GM19239 (cell line): ENCODE measurements around the gene ADAMTS14.

Source experiments
- DNase-seq: peaks from one replicate; pipeline ENCODE4 v3.0.0; 2011; ENCODE audit warnings: low spot score; ENCODE audit not compliant: insufficient read length
- FAIRE-seq: peaks from 2 replicates; lab custom pipeline; 2011; peaks lifted over from hg19 to GRCh38; lab: Jason Lieb, UNC

Gene ADAMTS14

DNA sequence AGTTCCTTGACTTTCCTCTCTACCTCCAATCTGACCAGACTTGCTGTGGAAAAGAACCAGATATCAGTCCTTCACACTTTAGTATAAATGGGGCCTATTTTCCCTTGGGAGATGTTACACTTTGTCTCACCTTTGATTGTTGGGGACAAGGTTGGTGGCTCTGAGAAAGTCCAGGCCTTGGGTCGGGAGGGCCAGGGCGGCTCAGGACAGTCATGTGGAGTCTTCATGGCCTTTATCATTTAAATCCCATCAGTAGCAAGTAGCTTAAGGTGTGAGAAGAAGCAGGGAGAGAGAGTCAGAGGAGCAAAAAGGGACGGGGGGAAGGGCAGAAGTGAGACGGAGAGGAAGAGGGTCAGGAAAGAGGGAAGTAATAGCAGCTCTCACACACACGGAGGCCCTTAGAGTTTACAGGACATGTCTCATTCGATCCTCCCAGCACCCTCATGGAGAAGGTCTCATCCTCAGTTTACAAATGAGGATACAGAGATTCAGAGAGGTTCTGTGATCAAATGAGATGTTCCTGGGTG lies 72.4 kb downstream of the ADAMTS14 start:
- DNase-seq: no peak
- FAIRE-seq: no peak

DNA sequence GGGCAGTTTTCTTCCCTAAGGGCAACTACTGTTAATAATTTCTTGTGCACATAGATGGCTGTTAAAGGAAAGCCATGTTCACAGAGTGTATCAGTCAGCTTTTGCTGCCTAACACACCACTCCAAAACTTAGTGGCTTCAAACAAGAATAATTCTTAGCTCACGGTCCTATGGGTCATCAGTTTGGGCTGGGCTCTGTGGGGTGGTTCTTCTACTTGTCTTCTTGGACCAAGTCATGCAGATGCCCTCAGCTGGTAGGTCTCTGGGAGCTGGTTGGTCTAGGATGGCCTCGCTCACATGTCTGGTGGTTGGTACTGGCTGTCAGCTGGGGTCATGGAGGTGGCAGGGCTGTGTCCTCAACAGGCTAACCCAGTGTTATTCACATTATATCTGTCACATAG lies 73.2 kb downstream of the ADAMTS14 start:
- FAIRE-seq: no peak
- DNase-seq: no peak

DNA sequence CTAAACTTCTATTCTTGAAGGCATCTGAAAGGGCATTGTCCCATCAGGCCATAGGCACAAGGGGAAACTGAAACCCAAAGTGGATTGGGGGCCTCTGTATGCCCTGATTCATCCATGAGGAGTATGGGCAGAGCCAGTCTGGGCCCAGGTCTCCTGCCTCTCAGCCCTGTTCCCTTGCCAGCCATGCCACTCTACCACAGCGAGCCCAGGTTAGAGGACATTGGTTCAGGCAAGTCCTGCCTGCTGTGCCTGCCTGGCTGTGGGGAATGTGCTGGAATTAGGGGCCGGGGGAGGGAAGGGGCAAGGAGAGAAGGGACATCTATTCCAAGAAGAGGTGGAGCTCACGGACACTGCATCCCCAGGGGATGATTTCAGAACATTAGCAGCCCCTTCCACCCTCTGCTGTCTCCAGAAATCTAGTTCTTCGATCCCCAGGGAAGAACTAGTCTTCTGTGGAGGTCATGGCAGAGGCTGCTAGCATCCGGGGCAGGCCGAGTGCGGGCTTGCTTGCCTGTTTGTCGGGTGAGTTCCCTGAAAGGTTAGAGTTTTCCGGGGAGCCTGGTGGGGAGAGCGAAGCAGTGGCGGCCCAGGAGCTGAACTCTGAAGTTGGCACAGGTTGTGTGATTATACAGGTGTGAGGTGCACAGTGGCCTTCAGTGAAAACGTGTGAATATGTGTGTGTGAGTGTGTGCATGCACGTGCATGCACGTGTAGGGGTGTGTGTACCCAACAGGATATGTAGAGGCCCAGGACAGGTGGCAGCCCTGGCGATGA lies 75.1 kb downstream of the ADAMTS14 start:
- no peak for FAIRE-seq
- DNase-seq: no peak

DNA sequence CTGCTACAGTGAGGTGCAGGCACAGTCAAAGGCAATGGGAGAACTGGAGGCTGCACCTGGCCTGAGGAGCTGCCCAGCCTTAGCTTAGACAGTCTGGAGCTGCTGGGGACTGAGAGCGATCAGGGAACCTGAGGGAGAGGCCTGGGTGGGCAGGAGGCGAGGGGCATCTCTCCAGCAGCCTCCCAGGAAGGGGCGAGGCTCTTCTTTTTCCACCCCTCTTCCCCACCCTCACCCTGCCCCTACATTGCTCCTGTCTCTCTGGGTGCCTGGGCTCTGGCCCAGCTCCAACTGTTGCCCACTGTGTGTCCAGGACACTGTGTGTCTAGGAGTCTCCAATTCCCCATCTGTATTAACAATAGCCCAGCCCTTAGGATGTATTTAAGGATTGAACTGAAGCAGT lies 76.0 kb downstream of the ADAMTS14 start:
- FAIRE-seq (no peak), DNase-seq (no peak)

DNA sequence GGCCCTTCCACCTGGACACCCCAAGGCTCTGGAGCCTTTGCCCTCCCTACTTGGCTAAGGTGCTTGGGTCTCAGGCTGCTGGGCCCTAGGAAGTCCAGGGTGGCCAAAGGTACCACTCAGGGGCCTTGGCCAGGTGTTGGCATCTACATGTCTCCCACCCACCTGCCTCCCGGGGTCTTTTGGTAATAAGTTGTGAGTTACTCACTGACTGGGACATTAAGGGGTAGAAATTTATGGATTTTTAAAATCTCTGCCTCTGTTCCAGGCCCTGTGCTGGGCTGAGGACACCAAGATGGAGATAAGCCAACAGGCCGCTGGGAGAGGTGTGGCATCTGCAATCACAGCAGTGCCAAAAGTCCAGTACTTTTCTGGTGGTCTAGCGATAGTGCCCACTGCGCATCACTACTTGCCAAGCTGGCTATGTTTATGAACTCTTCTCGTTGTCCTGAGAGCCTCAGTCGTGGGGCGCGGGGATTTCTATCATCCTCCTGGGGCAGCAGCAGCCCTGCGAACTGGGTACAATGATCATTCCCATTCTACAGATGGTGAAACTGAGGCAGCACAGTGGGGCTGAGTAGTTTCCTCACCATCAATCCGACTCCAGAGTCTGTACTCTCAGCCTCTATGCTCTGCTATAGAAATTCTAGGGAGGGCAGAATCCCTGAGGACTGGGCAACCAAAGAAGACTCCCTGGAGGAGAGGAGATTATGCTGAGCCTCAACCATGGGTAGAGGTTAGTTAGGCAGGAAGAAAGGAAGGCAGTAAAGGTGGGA lies 76.7 kb downstream of the ADAMTS14 start:
- no peak for FAIRE-seq
- no peak for DNase-seq

DNA sequence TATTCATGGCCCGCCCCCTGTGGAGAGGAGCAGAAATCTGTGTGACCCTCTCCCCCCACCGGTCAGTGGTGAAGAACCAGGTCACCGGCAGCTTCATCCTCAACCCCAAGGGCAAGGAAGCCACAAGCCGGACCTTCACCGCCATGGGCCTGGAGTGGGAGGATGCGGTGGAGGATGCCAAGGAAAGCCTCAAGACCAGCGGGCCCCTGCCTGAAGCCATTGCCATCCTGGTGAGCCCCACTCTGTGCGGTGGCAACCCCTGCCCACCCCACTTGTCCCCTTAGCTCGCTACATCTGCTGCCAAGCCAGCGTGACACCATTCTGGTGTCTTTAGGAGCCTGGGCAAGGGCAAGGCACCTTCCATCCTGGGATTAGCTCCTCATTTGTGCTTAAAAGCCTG lies 77.5 kb downstream of the ADAMTS14 start:
- FAIRE-seq (no peak), DNase-seq (no peak)

DNA sequence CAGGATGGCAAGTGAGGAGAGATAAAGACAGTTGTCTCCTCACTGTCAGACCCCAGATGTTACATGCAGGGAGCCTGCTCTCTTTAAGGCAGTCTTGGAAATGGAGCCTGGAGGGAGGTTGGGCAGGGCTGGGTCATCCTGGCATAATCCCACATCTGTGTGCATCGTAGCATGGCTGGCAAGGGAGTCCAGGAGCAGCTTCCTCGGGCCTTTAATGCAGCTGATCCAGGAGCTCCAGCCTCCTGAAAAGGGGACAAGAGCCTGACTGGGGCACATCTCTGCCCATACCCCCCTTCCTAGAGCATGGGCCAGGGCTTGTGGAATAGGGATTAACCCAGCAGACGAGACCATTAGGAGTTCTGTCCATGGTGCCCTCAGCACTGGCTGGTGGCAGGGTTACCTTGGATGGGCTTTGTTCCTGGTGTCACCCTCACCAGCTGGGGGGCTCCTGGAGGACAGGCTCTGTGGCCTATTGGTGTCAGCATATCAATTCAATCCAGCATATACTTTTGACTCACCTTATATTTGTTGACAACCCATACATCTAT lies 77.9 kb downstream of the ADAMTS14 start:
- no peak for DNase-seq
- no peak for FAIRE-seq

DNA sequence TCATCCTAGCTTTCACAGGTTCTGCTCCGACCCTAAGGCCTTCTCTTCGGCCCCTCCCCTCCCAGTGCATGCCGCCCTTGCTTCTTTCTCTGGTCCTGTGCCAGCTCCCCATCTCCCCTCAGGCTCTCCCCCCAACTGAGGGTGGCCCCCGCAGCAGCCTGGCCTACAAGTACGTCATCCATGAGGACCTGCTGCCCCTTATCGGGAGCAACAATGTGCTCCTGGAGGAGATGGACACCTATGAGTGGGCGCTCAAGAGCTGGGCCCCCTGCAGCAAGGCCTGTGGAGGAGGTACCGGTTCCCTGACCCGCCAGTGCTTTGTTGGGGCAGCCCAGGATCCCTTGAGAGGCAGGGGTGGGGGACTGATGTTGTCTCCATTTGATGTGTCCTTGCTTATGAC lies 79.0 kb downstream of the ADAMTS14 start:
- FAIRE-seq: no peak

DNA sequence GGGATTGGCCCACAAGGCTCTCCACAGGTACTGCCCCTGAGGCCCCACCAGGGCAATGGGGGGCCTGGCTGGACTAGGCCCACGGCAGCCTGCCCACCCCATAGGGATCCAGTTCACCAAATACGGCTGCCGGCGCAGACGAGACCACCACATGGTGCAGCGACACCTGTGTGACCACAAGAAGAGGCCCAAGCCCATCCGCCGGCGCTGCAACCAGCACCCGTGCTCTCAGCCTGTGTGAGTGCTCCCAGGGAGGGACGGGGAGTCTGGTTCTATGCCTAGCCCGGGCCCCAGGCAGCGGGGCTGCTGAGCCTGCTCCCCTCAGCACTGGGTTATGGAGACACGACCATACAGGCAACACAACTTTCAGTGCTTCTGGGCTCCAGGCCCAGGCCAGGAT lies 79.7 kb downstream of the ADAMTS14 start:
- FAIRE-seq: no peak
- no peak for DNase-seq

More for the DNA sequence above, 79.0 kb downstream of the ADAMTS14 start:
- DNase-seq: no peak

DNA sequence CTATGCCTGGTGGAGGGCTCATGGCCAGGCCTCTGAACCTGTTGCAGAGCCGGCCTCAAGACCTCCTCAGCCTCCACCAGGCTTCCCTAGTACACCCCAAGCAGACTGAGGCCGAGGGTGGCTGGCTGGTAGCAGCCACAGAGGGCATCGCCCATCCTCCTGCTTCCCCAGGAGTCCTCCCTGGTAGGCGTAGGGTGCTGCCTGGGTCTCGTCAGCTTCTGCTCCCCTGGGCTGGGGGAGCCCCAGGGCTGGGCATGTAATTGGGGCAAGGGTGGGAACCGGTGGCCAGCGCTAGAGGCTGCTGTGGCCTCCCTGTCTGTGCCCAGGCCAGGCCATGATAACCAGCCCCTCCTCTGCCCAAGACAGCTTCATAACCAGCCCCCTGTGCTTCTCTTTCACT lies 80.3 kb downstream of the ADAMTS14 start:
- DNase-seq: no peak
- no peak for FAIRE-seq

DNA sequence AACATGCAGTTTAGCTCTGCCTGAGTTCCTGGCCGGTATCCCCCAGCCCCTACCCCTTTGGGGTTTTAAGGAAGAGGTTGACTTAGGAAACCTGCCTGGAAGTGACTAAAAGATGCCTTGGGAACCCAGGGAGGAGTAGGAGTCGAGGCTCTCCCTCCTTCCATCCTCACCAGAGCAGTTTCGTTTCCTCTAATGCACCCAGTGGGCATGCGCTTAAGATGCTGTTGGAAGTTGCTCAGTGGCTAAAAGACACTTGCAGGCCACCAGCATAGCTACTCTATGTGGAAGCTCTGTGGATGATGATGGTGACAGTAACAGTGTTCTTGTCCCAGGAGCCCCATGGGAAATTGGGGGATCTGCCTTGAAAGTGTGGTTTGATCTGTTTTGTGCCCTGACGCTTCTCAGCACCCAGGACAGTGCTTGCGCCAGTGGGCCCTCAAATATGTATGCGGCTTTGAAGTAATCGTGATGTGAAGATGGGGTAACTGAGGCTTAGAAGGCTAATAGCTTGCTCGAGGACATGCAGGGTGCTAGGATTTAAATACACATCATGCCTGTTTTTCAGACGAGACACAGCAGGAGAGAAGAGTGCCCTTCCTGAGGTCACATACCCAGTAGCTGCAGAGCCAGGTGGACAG lies 80.8 kb downstream of the ADAMTS14 start:
- DNase-seq: no peak
- no peak for FAIRE-seq

DNA sequence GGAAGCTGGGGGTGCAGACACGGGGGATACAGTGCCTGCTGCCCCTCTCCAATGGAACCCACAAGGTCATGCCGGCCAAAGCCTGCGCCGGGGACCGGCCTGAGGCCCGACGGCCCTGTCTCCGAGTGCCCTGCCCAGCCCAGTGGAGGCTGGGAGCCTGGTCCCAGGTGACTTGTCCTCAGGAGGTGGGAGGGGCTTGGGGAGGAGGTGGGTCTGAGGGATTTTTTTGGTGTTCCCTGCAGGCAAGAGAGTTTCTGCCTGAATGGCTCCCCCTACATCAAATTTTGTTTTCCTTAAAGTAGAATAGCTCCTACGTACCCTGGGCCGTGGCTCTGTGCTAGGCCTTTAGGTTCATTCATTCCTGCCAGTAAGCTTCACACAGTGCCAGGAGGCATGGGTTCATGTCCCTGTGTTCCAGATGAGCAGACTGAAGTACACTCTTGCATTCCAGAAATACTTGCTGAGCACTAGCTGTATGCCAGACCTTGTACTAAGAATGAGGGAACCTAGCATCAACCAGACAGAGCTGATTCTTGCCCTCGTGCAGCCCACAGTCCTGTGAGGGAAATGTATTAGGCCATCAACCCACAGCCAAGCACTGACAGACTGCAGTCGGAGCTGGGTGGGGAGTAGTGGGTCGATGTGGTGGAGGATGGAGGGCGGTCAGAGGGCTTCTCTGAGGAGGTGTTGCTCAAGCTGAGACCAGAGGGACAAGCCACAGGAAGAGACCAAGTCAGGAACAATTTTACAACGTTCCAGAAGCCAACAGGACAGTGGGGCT lies 81.7 kb downstream of the ADAMTS14 start:
- no peak for DNase-seq
- FAIRE-seq: no peak

DNA sequence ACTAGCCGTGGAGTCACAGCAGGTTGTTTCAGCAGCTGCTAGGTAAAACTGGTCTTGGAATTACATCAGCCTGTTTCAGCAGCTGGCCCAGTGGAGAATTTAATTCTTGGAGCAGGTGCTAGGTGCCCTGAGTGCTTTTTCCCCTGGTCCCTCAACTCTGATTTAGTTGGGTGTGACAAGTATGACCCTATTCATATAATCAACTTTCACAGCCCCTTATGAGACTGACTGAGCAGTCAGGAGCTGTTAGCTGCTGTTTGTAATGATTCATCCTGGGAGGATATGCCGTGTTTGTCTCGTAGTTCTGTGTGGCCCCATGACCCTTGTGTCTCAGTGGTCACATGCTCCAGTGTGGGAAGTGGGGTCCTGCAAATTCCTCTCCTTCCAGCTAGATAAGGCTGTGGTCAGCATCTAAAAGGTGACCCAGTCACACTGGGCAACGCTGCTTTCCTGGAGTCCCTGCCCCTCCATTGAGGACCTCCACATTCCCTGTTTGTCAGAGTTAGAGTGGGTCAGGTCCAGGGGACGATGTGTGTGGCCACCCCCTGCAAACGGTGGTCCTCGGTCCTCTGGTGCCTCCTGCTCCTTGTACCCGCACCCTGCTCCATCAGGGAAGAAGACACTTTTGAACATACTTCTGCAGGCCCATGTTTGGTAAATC lies 84.5 kb downstream of the ADAMTS14 start:
- no peak for FAIRE-seq

DNA sequence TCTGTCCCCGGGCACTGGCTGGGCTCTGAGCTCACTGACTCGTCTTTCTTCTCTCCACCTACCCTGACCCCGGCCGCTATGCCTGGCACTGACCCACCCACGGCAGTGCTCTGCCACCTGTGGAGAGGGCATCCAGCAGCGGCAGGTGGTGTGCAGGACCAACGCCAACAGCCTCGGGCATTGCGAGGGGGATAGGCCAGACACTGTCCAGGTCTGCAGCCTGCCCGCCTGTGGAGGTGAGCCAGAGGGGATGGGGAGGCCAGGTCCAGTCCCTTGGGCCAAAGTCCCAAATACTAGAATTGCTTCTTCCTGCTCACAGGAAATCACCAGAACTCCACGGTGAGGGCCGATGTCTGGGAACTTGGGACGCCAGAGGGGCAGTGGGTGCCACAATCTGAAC lies 85.5 kb downstream of the ADAMTS14 start:
- no peak for DNase-seq
- FAIRE-seq: no peak

More for the DNA sequence above, 84.5 kb downstream of the ADAMTS14 start:
- no peak for DNase-seq

DNA sequence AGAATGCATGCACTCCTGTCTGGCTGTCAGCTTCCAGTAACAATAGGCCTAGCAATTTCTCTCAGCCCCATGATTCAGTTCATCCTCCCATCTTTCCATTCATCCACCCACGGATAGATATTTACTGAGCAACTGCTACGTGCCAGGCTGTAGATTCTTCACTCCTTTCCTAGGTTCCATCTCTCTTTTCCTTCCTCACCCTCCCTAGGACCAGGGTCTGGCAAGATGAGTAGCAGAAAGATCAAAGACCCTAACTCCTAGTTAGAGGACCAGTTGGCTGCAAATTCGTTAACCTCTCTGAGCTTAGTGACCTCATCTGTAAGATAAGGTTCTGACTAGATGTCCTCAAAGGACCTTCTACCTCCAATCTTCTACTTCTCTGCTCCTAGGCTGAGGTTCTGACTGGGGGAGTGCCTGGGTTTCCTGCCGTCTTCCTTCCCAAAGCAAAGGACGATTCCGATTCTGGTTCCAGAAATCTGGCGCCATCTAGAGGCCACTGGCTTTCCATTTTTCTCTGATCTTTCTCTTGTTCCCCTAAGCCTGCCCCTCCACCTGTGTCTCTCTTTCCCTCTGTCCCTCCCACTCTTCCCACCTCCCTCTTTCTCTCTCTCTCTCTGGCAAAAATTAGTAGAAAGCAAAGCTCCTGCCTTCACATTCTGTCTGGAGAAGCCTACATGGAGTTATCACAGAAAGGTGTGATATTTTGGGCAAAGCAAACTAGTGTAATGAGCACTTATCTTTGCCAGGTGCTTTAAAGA lies 86.6 kb downstream of the ADAMTS14 start:
- peak; percentile 84 for FAIRE-seq
- DNase-seq: peak; percentile 68

DNA sequence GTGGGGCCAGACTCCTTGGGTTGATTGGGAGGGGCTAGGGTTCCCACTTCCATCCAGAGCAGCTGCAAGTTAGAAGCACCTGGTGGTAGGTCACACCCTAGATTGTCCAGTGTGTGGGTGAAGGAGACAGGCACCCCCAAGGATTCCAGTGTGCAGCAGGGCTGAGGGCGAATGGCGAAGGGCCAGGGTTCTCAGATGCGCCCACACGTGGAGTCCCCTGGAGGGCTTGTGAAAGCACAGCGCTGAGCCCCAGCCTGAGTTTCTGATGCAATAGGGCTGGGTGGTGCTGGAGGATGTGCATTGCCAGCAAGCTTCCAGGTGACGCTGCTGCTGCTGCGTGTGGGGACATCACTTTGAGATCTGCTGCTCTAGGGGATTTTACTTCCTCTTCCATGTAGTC lies 87.5 kb downstream of the ADAMTS14 start:
- DNase-seq: no peak
- no peak for FAIRE-seq

DNA sequence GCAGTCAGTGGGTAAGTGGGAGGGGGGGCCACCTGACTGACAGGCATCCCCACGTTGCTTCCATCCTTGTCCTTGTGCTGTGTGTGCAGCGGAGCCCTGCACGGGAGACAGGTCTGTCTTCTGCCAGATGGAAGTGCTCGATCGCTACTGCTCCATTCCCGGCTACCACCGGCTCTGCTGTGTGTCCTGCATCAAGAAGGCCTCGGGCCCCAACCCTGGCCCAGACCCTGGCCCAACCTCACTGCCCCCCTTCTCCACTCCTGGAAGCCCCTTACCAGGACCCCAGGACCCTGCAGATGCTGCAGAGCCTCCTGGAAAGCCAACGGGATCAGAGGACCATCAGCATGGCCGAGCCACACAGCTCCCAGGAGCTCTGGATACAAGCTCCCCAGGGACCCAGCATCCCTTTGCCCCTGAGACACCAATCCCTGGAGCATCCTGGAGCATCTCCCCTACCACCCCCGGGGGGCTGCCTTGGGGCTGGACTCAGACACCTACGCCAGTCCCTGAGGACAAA lies 88.0 kb downstream of the ADAMTS14 start:
- FAIRE-seq (no peak), DNase-seq (no peak)

DNA sequence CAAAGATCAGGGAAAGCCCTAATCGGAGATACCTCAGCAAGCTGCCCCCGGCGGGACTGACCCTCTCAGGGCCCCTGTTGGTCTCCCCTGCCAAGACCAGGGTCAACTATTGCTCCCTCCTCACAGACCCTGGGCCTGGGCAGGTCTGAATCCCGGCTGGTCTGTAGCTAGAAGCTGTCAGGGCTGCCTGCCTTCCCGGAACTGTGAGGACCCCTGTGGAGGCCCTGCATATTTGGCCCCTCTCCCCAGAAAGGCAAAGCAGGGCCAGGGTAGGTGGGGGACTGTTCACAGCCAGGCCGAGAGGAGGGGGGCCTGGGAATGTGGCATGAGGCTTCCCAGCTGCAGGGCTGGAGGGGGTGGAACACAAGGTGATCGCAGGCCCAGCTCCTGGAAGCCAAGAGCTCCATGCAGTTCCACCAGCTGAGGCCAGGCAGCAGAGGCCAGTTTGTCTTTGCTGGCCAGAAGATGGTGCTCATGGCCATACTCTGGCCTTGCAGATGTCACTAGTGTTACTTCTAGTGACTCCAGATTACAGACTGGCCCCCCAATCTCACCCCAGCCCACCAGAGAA lies 88.8 kb downstream of the ADAMTS14 start:
- DNase-seq (no peak), FAIRE-seq (no peak)
